ENCODE results near the gene CSH2.
A peak's percentile ranks its signal among the peaks of the same experiment; 100 is the strongest.
"Not testable (repeated sequence)": the region's sequence is repeated elsewhere in the genome, so short reads cannot be mapped to it uniquely, and the experiment has no call there.

The CSH2 gene

GRCh38 chr17:63873577-63873976, at the start of gene CSH2:
CSH2 (minus strand) TSS chr17:63873677; CDS start chr17:63873614, 63 bp downstream.
- DNase-seq (ENCODE audit: low read depth in 2 of 2) = not testable (repeated sequence)

DNA sequence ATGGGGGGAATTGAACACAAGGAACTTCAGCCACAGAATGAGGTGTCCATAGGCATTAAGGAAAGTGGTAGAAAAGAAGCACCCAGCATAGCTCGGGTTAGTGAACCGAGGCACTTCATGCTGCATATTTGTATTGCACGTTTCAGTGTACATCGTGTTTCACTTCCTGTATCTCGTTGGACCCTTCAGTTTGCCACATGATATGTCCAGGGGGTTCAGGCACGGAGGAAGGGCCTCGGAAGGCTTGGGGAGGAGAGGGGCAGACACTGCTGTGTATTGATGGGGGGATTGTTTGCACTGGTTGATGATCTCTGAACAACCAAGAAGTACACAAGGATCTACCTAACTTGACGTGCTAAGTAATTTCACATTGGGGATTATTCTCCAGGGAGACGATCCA, 48.9 kb upstream of the CSH2 start:
- DNase-seq (ENCODE audit: low read depth in 2 of 2) = not testable (repeated sequence)

DNA sequence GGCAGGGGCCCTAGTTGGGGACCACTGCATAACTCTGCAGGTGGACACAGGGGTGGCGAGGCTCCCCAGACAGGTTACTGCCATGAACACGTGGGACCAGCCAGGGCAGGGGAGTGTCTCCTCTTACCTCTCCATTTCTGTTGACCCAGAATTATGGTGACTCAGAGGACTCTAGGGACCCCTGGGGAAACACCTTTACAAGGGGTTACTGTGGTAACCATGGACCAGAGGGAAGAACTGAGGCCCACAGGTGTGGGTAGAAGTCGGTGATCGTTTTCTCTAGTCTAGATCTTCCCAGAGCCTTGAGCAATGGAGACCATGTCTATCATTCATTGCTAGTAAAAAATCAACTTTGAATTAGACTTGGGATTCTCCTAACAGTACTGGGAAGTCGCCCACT, 47.3 kb upstream of the CSH2 start:
- not testable (repeated sequence) for DNase-seq (ENCODE audit: low read depth in 2 of 2)

- not testable (repeated sequence) for DNase-seq (ENCODE audit: low read depth in 2 of 2)
These were observed 46.6 kb upstream of the CSH2 start for GRCh38 chr17:63920050-63920449.

DNA sequence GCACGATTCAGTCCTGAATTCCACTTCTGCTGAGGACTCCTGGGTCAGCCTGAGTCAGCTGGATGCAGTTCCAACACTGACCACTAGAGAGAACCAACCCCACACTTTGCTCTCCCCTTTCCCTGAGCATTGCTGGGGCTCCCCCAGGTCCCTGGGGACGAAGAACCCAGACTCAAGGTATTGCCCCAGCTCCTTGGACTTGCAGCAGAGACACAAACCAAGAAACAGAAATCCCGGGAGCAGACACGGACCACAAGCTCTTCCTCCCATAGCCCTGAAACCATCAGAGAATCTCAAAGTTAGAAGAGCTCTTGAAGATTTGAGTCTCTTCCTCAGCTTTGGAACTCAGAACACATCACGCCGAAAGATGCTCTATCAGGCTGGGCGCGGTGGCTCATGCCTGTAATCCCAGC, 45.8 kb upstream of the CSH2 start:
- peak; percentile 56 to 63 for DNase-seq (ENCODE audit: low read depth in 2 of 2)

GRCh38 chr17:63918789-63919305, 45.4 kb upstream of the CSH2 start, which contains the start of gene GH1:
GH1 (minus strand) TSS chr17:63918839; CDS start chr17:63918776, 63 bp downstream.
- not testable (repeated sequence) for DNase-seq (ENCODE audit: low read depth in 2 of 2)

GRCh38 chr17:63918305-63918704, 44.8 kb upstream of the CSH2 start:
- no peak for DNase-seq (ENCODE audit: low read depth in 2 of 2)

GRCh38 chr17:63917646-63918045, 44.2 kb upstream of the CSH2 start:
- DNase-seq (ENCODE audit: low read depth in 2 of 2) = no peak

DNA sequence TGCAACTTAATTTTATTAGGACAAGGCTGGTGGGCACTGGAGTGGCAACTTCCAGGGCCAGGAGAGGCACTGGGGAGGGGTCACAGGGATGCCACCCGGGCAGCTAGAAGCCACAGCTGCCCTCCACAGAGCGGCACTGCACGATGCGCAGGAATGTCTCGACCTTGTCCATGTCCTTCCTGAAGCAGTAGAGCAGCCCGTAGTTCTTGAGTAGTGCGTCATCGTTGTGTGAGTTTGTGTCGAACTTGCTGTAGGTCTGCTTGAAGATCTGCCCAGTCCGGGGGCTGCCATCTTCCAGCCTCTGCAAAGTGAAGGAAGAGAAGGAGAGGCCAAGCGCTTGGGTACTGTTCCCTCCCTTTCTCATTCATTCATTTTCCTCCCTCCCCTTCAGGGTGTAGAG, 43.7 kb upstream of the CSH2 start:
- DNase-seq (ENCODE audit: low read depth in 2 of 2) = not testable (repeated sequence)

- DNase-seq (ENCODE audit: low read depth in 2 of 2) = no peak
These were observed 43.2 kb upstream of the CSH2 start for GRCh38 chr17:63916566-63917185.

DNA sequence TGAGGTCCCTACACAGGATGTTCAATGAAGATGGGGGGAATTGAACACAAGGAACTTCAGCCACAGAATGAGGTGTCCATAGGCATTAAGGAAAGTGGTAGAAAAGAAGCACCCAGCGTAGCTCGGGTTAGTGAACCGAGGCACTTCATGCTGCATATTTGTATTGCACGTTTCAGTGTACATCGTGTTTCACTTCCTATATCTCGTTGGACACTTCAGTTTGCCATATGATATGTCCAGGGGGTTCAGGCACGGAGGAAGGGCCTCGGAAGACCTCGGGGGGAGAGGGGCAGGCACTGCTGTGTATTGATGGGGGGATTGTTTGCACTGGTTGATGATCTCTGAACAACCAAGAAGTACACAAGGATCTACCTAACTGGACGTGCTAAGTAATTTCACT, 42.3 kb upstream of the CSH2 start:
- DNase-seq (ENCODE audit: low read depth in 2 of 2) = not testable (repeated sequence)

GRCh38 chr17:63914471-63914870, 41.0 kb upstream of the CSH2 start:
- no peak for DNase-seq (ENCODE audit: low read depth in 2 of 2)

- peak; percentile 49 to 57 for DNase-seq (ENCODE audit: low read depth in 2 of 2)
These were observed 38.2 kb upstream of the CSH2 start for GRCh38 chr17:63911657-63912100.

GRCh38 chr17:63911041-63911635, 37.7 kb upstream of the CSH2 start, which contains the start of gene CSHL1:
CSHL1 (minus strand) TSS chr17:63911258; CDS start chr17:63911196, 62 bp downstream.
- DNase-seq (ENCODE audit: low read depth in 2 of 2) = no peak

- no peak for DNase-seq (ENCODE audit: low read depth in 2 of 2)
These were observed 36.6 kb upstream of the CSH2 start for GRCh38 chr17:63910096-63910495.

- DNase-seq (ENCODE audit: low read depth in 2 of 2) = not testable (repeated sequence)
These were observed 36.1 kb upstream of the CSH2 start for GRCh38 chr17:63909586-63909985.

- not testable (repeated sequence) for DNase-seq (ENCODE audit: low read depth in 2 of 2)
These were observed 33.8 kb upstream of the CSH2 start for GRCh38 chr17:63907161-63907778.

DNA sequence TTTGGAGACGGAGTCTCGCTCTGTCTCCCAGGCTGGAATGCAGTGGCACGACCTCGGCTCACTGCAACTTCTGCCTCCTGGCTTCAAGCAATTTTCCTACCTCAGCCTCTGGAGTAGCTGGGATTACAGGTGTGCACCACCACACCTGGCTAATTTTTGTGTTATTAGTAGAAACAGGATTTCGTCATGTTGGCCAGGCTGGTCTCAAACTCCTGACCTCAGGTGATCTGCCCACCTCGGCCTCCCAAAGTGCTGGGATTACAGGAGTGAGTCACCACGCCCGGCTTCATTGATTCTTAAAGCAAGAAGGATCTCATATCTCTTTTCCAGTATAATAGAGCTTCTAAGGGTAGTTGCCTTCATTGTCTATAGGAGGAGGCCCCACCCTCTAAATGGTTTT, 31.3 kb upstream of the CSH2 start:
- not testable (repeated sequence) for DNase-seq (ENCODE audit: low read depth in 2 of 2)

DNA sequence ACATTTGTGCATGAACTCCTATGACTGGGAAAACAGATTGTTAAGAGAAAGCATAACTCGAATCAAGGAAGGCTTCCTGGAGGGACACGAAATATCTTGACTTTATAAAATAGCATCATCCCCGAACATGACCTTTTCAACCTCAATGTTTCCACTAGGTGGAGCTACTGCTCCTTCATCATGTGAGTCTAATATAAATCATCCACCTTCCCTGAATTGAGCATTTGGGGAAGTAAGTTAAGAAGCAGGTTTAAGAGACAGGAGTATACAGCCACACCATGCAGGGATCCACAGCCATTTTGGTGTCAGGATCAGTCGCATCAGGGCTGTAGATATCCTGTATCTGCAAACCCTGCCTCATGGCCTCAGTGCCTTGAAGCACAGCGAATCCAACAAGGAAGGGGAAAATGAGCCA, 30.3 kb upstream of the CSH2 start:
- DNase-seq (ENCODE audit: low read depth in 2 of 2) = peak in 1 of 2 donors; percentile 29

DNA sequence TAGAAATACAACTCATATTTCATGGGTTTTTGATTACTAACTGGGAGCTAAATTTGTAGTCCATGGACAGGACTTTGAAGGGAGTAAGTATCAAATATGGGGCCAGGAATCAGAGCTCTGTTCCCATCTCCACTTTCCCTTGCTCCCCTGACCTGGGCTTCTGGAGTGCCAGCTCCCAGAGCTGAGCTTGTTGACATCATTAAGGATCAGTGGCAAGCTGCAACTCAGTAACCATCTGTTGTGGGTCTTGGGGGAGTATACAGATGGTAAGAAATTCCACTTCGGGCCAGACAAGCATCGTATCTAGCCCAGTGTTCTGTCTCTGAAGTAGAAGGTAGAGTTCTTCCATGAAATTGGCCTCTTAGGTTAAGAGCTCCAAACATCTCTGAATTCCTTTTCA, 28.5 kb upstream of the CSH2 start:
- DNase-seq (ENCODE audit: low read depth in 2 of 2) = not testable (repeated sequence)

DNA sequence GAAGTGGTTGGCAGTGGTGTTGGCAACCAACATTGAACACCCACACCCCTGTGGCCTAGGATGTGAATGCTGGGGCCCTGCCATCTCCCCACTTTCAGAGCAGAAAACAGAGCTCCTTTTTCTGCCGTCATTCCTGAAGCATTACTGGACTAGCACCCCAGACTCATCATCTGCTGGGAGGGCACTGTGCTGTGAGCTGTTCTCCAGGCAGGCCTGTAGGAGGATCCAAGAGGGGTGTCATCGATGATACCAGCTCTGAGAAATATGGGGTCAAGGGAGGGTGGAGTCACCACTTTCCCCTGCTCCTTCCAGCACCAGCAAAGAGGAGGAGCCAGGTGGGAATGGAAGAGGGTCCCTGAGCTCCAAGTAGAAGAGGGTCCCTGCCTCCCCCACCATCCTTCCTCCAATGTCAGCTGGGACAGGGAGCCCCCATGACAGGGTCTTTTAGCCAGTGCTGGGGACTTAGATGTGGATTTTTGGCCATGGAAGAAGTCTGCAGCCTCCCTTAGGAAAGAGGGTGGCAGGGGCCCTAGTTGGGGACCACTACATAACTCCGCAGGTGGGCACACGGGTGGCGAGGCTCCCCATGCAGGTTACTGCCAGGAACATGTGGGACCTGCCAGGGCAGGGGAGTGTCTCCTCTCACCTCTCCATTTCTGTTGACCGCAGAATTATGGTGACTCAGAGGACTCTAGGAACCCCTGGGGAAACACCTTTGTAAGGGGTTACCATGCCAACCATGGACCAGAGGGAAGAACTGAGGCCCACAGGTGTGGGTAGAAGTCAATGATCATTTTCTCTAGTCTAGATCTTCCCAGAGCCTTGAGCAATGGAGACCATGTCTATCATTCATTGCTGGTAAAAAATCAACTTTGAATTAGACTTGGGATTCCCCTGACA, 25.7 kb upstream of the CSH2 start:
- DNase-seq (ENCODE audit: low read depth in 2 of 2) = not testable (repeated sequence)
